Measurements from ENCODE around the gene TEX22. TPM values are rescaled to one million over a fixed set of nuclear protein-coding genes. Genes with fewer than 3 reads are reported as not detected.

The TEX22 gene
- polyA plus RNA-seq, 1 experiment = 0.05 TPM

DNA sequence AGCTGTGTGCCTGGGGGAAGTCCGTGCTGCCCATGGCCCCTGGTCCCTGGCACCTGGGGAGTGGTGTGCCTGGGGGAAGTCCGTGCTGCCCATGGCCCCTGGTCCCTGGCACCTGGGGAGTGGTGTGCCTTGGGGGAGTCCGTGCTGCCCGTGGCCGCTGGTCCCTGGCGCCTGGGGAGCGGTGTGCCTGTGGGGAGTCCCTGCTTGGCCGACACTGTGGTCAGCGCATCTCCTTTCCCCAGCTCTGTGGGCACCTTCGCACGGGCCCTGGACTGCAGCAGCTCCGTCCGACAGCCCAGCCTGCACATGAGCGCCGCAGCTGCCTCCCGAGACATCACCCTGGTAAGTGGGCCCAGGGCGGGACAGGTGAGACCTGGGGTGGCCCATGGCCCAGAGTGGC lies 61.8 kb downstream of the TEX22 start:
- Histone ChIP-seq H3K27ac (ENCODE audit: low read depth, low read length) (no peak overlapping the region), H3K27me3 (ENCODE audit: control insufficient read depth, insufficient read depth, low read length) (no peaks in the 10 kb centered on the region), H3K9me3 (ENCODE audit: control insufficient read depth, insufficient read depth, low read length) (no peaks in the 10 kb centered on the region; the same call in 1 of the 2 replicates), H3K4me3 (ENCODE audit: low read depth, low read length) (no peak overlapping the region)
- TF ChIP-seq, protein P1, sequence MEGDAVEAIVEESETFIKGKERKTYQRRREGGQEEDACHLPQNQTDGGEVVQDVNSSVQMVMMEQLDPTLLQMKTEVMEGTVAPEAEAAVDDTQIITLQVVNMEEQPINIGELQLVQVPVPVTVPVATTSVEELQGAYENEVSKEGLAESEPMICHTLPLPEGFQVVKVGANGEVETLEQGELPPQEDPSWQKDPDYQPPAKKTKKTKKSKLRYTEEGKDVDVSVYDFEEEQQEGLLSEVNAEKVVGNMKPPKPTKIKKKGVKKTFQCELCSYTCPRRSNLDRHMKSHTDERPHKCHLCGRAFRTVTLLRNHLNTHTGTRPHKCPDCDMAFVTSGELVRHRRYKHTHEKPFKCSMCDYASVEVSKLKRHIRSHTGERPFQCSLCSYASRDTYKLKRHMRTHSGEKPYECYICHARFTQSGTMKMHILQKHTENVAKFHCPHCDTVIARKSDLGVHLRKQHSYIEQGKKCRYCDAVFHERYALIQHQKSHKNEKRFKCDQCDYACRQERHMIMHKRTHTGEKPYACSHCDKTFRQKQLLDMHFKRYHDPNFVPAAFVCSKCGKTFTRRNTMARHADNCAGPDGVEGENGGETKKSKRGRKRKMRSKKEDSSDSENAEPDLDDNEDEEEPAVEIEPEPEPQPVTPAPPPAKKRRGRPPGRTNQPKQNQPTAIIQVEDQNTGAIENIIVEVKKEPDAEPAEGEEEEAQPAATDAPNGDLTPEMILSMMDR (IDR thresholded peaks at IDR 0.05; ENCODE audit: low read depth, low read length) = no peak
- POLR2A ChIA-PET = no interaction called here
- CTCF ChIA-PET = no interaction called here
- DNase-seq (ENCODE audit: low read depth, low spot score) = no peak

DNA sequence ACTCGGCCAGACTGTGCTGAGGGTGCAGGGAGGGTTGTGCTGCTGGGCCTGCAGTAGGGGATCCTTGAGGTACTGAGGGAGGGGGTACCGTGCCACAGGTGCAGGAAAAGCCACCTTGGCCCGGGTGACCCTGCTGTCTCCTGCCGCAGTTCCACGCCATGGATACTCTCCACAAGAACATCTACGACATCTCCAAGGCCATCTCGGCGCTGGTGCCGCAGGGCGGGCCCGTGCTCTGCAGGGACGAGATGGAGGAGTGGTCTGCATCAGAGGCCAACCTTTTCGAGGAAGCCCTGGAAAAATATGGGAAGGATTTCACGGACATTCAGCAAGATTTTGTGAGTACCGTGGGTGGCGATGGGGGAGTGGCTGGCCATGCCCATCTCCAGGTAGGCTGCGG lies 62.3 kb downstream of the TEX22 start:
- no peak for DNase-seq (ENCODE audit: low read depth, low spot score)
- H3K27ac ChIP-seq (ENCODE audit: low read depth, low read length) = no peak overlapping the region
- no peaks in the 10 kb centered on the region for H3K27me3 ChIP-seq (ENCODE audit: control insufficient read depth, insufficient read depth, low read length)
- no peak overlapping the region for H3K4me3 ChIP-seq (ENCODE audit: low read depth, low read length)
- H3K9me3 ChIP-seq (ENCODE audit: control insufficient read depth, insufficient read depth, low read length) = no peaks in the 10 kb centered on the region; the same call in 1 of the 2 replicates
- ChIA-PET CTCF (no interaction called here), POLR2A (no interaction called here)
- TF ChIP-seq, protein P1 (IDR thresholded peaks at IDR 0.05; ENCODE audit: low read depth, low read length) = no peak

DNA sequence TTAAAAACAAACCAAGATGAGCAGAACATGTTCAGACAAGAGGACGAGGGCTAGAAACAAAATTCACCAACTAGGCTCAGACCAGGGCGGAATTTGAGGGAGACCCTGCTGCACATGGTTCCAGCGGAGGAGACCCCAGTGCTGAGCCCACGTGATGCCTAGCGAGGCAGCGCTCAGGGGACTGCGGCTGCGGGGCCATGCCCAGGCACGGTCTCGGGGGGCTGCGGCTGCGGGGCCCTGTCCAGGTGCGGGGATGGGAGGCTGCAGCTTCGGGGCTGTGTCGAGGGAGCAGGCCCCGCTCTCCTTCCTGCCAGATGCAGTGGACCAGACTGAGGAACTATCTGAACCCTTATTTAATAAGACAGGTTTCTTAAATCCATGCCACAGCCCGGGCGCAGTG lies 63.6 kb downstream of the TEX22 start:
- Histone ChIP-seq H3K9me3 (ENCODE audit: control insufficient read depth, insufficient read depth, low read length) (no peaks in the 10 kb centered on the region; the same call in 1 of the 2 replicates), H3K27ac (ENCODE audit: low read depth, low read length) (no peak overlapping the region), H3K4me3 (ENCODE audit: low read depth, low read length) (no peak overlapping the region), H3K27me3 (ENCODE audit: control insufficient read depth, insufficient read depth, low read length) (no peaks in the 10 kb centered on the region)
- POLR2A ChIA-PET = no interaction called here
- no peak for DNase-seq (ENCODE audit: low read depth, low spot score)
- CTCF ChIA-PET = no interaction called here
- TF ChIP-seq, protein P1 (IDR thresholded peaks at IDR 0.05; ENCODE audit: low read depth, low read length) = no peak

Other genes starting within 250 kb of the TEX22 start
- gene JAG2, start 229.8 kb upstream of the TEX22 start, polyA plus RNA-seq (2011; rRNA removed) = 0.17 and 0.22 TPM in 2 replicates
- gene NUDT14, start 217.2 kb upstream of the TEX22 start, polyA plus RNA-seq (2011; rRNA removed) = 7.2 and 11.0 TPM in 2 replicates
- 27.3 and 32.0 TPM in 2 replicates for gene BTBD6, start 150.0 kb upstream of the TEX22 start, polyA plus RNA-seq (2011; rRNA removed)
- 6.3 and 8.1 TPM in 2 replicates for gene BRF1, start 97.5 kb upstream of the TEX22 start, polyA plus RNA-seq (2011; rRNA removed)
- gene PACS2, start 83.8 kb upstream of the TEX22 start, polyA plus RNA-seq (2011; rRNA removed) = 13.0 and 16.1 TPM in 2 replicates
- gene MTA1, start 21.3 kb downstream of the TEX22 start, polyA plus RNA-seq (2011; rRNA removed) = 36.0 and 48.0 TPM in 2 replicates
- 28.2 and 43.8 TPM in 2 replicates for gene CRIP2, start 76.3 kb downstream of the TEX22 start, polyA plus RNA-seq (2011; rRNA removed)
- 0.74 and 0.86 TPM in 2 replicates for gene CRIP1, start 88.3 kb downstream of the TEX22 start, polyA plus RNA-seq (2011; rRNA removed)
- 1.7 and 1.9 TPM in 2 replicates for gene TEDC1, start 92.7 kb downstream of the TEX22 start, polyA plus RNA-seq (2011; rRNA removed)
- 1.5 and 2.0 TPM in 2 replicates for gene TMEM121, start 128.0 kb downstream of the TEX22 start, polyA plus RNA-seq (2011; rRNA removed)